K562 (cell line): Measurements from ENCODE around the gene TEX14. TPM values are rescaled to one million over a fixed set of nuclear protein-coding genes. Genes with fewer than 3 reads are reported as not detected.

ENCODE experiments used
- ATF1 ChIP-seq, 2 experiments: fragments of 450-650 bp in 1 of 2; IDR thresholded peaks; 2 replicates each; pipeline ENCODE4 v1.6.1; 2016; ENCODE audit warnings: missing compliant biosample characterization in 1 of 2, missing genetic modification characterization in 1 of 2
- CHCHD3 ChIP-seq: fragments of 250-450 bp; sonication (Bioruptor Pico); IDR thresholded peaks from 2 replicates; pipeline ENCODE4 v2.1.2; 2022; ENCODE audit warnings: mild to moderate bottlenecking
- ETV6 ChIP-seq, 3 experiments: fragments of 150-350 bp in 1 of 3; sonication (generic) in 1 of 3; formaldehyde crosslinking in 1 of 3; IDR thresholded peaks; 2 replicates each; pipeline versions ENCODE4 v1.6.1 to v1.8.0; 2014 to 2022; ENCODE audit warnings: borderline replicate concordance in 2 of 3, low read depth in 2 of 3, antibody characterized with exemption in 1 of 3, low read length in 1 of 3, mild to moderate bottlenecking in 1 of 3, missing genetic modification reagents in 1 of 3
- EZH2 ChIP-seq: IDR thresholded peaks from 2 replicates; pipeline ENCODE4 v1.6.1; 2012; ENCODE audit warnings: low read depth, mild to moderate bottlenecking, inconsistent platforms, low read length, borderline replicate concordance
- HDAC8 ChIP-seq: fragments of 450-650 bp; IDR thresholded peaks from 2 replicates; pipeline ENCODE4 v1.6.1; 2016; ENCODE audit warnings: mild to moderate bottlenecking, missing genetic modification characterization, moderate library complexity, missing compliant biosample characterization
- KAT2B ChIP-seq: IDR thresholded peaks from one replicate; pipeline ENCODE4 v1.6.1; 2012; ENCODE audit warnings: low read depth, mild to moderate bottlenecking, control low read depth, inconsistent platforms, low read length, moderate library complexity
- LCOR ChIP-seq: sonication (generic); formaldehyde crosslinking; IDR thresholded peaks from 2 replicates; pipeline ENCODE4 v1.8.0; 2022; ENCODE audit warnings: mild to moderate bottlenecking, missing genetic modification reagents
- NBN ChIP-seq: fragments of 450-650 bp; IDR thresholded peaks from 2 replicates; pipeline ENCODE4 v1.6.1; 2016; ENCODE audit warnings: low read depth, mild to moderate bottlenecking
- PKNOX1 ChIP-seq: fragments of 450-650 bp; IDR thresholded peaks from 2 replicates; pipeline ENCODE4 v1.6.1; 2016
- POLR2AphosphoS5 ChIP-seq: IDR thresholded peaks from 2 replicates; pipeline ENCODE4 v1.6.1; 2011; ENCODE audit warnings: mild to moderate bottlenecking, low read depth, low read length, moderate library complexity; ENCODE audit not compliant: control insufficient read depth, insufficient read depth
- POLR2G ChIP-seq: fragments of 200-400 bp; formaldehyde crosslinking; IDR thresholded peaks from 2 replicates; pipeline ENCODE4 v1.6.1; 2017; ENCODE audit warnings: low read depth, mild to moderate bottlenecking, antibody characterized with exemption, low read length, moderate library complexity
- RFX5 ChIP-seq: IDR thresholded peaks from 2 replicates; pipeline ENCODE4 v1.6.1; 2011; ENCODE audit warnings: low read depth, mild to moderate bottlenecking, improper control_type of control experiment, low read length
- SP1 ChIP-seq: sonication (generic); formaldehyde crosslinking; IDR thresholded peaks from 2 replicates; pipeline ENCODE4 v1.8.1; 2022; ENCODE audit warnings: mild to moderate bottlenecking, missing genetic modification reagents
- THRA ChIP-seq: fragments of 450-650 bp; IDR thresholded peaks from 2 replicates; pipeline ENCODE4 v1.6.1; 2017; ENCODE audit warnings: mild to moderate bottlenecking, moderate library complexity
- ZNF507 ChIP-seq: conservative IDR thresholded peaks from 2 replicates; pipeline ENCODE4 v1.6.1; 2017; ENCODE audit warnings: missing genetic modification characterization, missing compliant biosample characterization
- polyA plus RNA-seq, 8 experiments: library from polyadenylated mRNA; depleted of rRNA in 4 of 8; stranded (reverse) in 5 of 8; unstranded in 3 of 8; fragments of >200 nt; fragmentation: Nextera tagmentation in 2 of 8; fragmentation: Illumina TruSeq in 1 of 8; extraction: Ambion mirVana in 2 of 8; extraction: Trizol in 1 of 8; gene quantifications; 2 replicates each; pipeline versions ENCODE4 v1.2.1 to v1.2.3, GENCODE V29; 2011 to 2014; ENCODE audit warnings: inconsistent platforms in 1 of 8, missing spikeins in 1 of 8
- total RNA-seq, 7 experiments: library from RNA; depleted of rRNA in 6 of 7; stranded (reverse); fragments of >200 nt in 6 of 7; fragmentation: Illumina TruSeq in 2 of 7; extraction: Trizol in 2 of 7; gene quantifications; 2 replicates each; pipeline versions ENCODE4 v1.2.1 to v1.2.3, GENCODE V29; 2011 to 2021; ENCODE audit warnings: low replicate concordance in 1 of 7
- TF ChIP-seq, protein P1 (sequence below): fragments of 450-650 bp; IDR thresholded peaks from 2 replicates; pipeline ENCODE4 v1.6.1; 2014; ENCODE audit warnings: low read depth, mild to moderate bottlenecking, moderate library complexity, borderline replicate concordance
- TF ChIP-seq, protein P2 (sequence below): sonication (generic); formaldehyde crosslinking; IDR thresholded peaks from 2 replicates; pipeline ENCODE4 v1.8.1; 2023; ENCODE audit warnings: mild to moderate bottlenecking, missing genetic modification reagents, moderate library complexity

The TEX14 gene
- total and polyA plus RNA-seq, 9 of the 15 experiments (the other 6 are each of a cell fraction or from before 2014, with no cell fraction given), result 0.05 to 0.12 (median 0.09) TPM; not detected in 1

DNA sequence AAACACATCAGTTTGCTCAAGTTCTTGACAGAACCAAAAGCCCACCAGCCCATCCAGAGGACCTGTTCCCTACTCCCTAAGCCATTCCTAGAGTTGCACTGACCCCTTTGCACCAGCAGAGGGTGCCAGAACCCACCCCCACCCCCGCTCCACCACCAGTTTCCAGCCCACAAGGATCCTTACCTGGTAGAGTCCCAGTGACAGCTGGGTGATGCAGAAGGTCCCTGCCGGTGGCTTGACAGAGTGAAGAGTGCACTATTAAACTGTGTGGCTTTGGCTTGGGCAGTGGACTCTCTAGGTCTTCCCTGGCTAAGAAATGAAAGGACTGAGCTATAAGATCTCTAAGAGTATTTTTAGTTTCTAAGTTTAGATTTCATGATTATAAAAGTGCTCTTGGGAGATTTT, 104.1 kb downstream of the TEX14 start (continued):
- TF ChIP-seq CHCHD3 (CRISPR knock-in tag), result no peak
- TF ChIP-seq ATF1 (CRISPR knock-in tag; IDR thresholded peaks at IDR 0.05), result no peak
- no peak for TF ChIP-seq ATF1 (tag; IDR thresholded peaks at IDR 0.05)
- TF ChIP-seq HDAC8 (tag), result no peak
- TF ChIP-seq, protein P1, sequence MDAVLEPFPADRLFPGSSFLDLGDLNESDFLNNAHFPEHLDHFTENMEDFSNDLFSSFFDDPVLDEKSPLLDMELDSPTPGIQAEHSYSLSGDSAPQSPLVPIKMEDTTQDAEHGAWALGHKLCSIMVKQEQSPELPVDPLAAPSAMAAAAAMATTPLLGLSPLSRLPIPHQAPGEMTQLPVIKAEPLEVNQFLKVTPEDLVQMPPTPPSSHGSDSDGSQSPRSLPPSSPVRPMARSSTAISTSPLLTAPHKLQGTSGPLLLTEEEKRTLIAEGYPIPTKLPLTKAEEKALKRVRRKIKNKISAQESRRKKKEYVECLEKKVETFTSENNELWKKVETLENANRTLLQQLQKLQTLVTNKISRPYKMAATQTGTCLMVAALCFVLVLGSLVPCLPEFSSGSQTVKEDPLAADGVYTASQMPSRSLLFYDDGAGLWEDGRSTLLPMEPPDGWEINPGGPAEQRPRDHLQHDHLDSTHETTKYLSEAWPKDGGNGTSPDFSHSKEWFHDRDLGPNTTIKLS, result no peak
- no peak for TF ChIP-seq LCOR (CRISPR knock-in tag)
- peak; percentile 30; the same call in 1 of the 2 replicates for TF ChIP-seq SP1
- TF ChIP-seq NBN, result no peak
- no peak for TF ChIP-seq POLR2G
- no peak for TF ChIP-seq ZNF507
- TF ChIP-seq, protein P2, sequence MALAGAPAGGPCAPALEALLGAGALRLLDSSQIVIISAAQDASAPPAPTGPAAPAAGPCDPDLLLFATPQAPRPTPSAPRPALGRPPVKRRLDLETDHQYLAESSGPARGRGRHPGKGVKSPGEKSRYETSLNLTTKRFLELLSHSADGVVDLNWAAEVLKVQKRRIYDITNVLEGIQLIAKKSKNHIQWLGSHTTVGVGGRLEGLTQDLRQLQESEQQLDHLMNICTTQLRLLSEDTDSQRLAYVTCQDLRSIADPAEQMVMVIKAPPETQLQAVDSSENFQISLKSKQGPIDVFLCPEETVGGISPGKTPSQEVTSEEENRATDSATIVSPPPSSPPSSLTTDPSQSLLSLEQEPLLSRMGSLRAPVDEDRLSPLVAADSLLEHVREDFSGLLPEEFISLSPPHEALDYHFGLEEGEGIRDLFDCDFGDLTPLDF (CRISPR knock-in tag), result no peak
- TF ChIP-seq PKNOX1, result 0 out of 2 replicates have a peak, but pooled peaks have one; percentile 29
- no peak for TF ChIP-seq RFX5
- TF ChIP-seq KAT2B, result no peak
- TF ChIP-seq EZH2, result no peak
- no peak for TF ChIP-seq THRA
- no peak for TF ChIP-seq POLR2AphosphoS5
- no peak for TF ChIP-seq ETV6 (IDR thresholded peaks at IDR 0.05; ENCODE audit: borderline replicate concordance in 1 of 2, low read depth in 2 of 2, low read length in 1 of 2)
- no peak for TF ChIP-seq ETV6 (CRISPR knock-in tag; IDR thresholded peaks at IDR 0.05; ENCODE audit: borderline replicate concordance)
